ENCODE results near the gene KCNMA1.

GRCh38 chr10:77016855-77017254, 620.8 kb downstream of the KCNMA1 start:
- no peak for TF ChIP-seq POLR2A (IDR thresholded peaks at IDR 0.05)
- TF ChIP-seq CTCF (IDR thresholded peaks at IDR 0.05) = no peak

Measured in vagina (tissue), 2 donors.